ENCODE results near the gene ARID2.

The ARID2 gene

GRCh38 chr12:45939759-45940158 is 210.3 kb downstream of the ARID2 start:
- Histone ChIP-seq H3K27me3 (ENCODE audit: insufficient read depth, low read length) (no peaks in the 10 kb centered on the region), H3K4me1 (ENCODE audit: insufficient read depth, low read length, severe bottlenecking) (no peaks in the 10 kb centered on the region), H3K4me2 (ENCODE audit: low read length) (no peak overlapping the region), H3K27ac (ENCODE audit: low read depth, low read length, poor library complexity, severe bottlenecking) (no peak overlapping the region), H3K9ac (ENCODE audit: low read length) (no peak overlapping the region), H3K9me2 (ENCODE audit: low read depth, low read length) (no peaks in the 10 kb centered on the region), H3K36me3 (ENCODE audit: insufficient read depth, low read length) (peaks cover 64% of the 10 kb centered on the region), H3K9me3 (ENCODE audit: low read length) (no peaks in the 10 kb centered on the region), H3K79me2 (ENCODE audit: insufficient read depth, low read length) (no peaks in the 10 kb centered on the region), H3K4me3 (ENCODE audit: low read depth, low read length, poor library complexity, severe bottlenecking) (no peak overlapping the region), H2AFZ (ENCODE audit: low read length) (no peak overlapping the region), H4K20me1 (ENCODE audit: insufficient read depth, low read length) (no peaks in the 10 kb centered on the region), H3F3A (ENCODE audit: insufficient read depth, low read length) (no peaks in the 10 kb centered on the region)
- TF ChIP-seq, protein P1, sequence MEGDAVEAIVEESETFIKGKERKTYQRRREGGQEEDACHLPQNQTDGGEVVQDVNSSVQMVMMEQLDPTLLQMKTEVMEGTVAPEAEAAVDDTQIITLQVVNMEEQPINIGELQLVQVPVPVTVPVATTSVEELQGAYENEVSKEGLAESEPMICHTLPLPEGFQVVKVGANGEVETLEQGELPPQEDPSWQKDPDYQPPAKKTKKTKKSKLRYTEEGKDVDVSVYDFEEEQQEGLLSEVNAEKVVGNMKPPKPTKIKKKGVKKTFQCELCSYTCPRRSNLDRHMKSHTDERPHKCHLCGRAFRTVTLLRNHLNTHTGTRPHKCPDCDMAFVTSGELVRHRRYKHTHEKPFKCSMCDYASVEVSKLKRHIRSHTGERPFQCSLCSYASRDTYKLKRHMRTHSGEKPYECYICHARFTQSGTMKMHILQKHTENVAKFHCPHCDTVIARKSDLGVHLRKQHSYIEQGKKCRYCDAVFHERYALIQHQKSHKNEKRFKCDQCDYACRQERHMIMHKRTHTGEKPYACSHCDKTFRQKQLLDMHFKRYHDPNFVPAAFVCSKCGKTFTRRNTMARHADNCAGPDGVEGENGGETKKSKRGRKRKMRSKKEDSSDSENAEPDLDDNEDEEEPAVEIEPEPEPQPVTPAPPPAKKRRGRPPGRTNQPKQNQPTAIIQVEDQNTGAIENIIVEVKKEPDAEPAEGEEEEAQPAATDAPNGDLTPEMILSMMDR (IDR thresholded peaks at IDR 0.05; ENCODE audit: low read length) = no peak
- TF ChIP-seq EZH2 (IDR thresholded peaks at IDR 0.05; ENCODE audit: borderline replicate concordance, low read length) = no peak

DNA sequence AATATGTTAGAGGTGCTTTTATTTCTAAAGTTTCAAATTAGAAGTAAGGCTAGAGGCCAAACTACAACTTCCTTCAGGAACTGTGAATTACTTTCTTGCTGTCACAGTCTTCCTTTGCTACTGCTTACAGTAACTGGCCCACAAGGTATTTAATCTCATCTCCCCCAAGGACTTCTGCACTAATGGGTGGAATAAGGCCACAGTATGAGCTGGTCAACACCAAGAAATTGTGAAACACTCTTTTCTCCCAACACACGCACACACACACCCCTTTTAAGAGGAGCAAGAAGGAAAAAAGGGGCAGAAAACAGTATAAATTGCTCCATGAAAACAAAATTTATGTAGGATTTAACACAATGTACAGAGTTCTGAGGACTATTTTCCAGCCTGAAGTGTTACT is 215.3 kb downstream of the ARID2 start:
- H4K20me1 ChIP-seq (ENCODE audit: insufficient read depth, low read length) = no peaks in the 10 kb centered on the region
- no peak for TF ChIP-seq EZH2 (IDR thresholded peaks at IDR 0.05; ENCODE audit: borderline replicate concordance, low read length)
- TF ChIP-seq, protein P1 (IDR thresholded peaks at IDR 0.05; ENCODE audit: low read length) = no peak

DNA sequence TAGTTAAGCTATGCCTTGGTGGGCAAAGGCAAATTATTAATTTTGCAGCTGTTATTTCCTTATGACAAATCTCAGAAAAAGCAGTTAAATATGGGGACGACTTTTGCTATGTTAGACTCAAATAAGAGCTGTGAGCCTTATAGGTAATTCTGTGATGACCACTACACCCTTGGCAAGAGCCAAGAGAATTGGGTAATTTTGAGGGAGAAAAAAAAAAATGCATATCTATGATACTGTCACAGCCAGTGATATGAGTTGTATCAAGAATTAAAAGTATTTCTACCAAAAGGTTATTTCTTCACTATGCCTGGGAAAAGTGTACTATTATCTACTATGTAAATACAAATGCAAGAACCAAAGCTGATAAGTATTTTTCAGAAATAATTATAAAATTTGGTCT is 216.9 kb downstream of the ARID2 start:
- Histone ChIP-seq H3K27ac (ENCODE audit: low read depth, low read length, poor library complexity, severe bottlenecking) (no peak overlapping the region), H3K36me3 (ENCODE audit: insufficient read depth, low read length) (peaks cover 72% of the 10 kb centered on the region)
- TF ChIP-seq, protein P1 (IDR thresholded peaks at IDR 0.05; ENCODE audit: low read length) = no peak
- TF ChIP-seq EZH2 (IDR thresholded peaks at IDR 0.05; ENCODE audit: borderline replicate concordance, low read length) = no peak

More for the DNA sequence above, 215.3 kb downstream of the ARID2 start:
- H3K4me2 ChIP-seq (ENCODE audit: low read length) = no peak overlapping the region
- no peaks in the 10 kb centered on the region for H3K9me3 ChIP-seq (ENCODE audit: low read length)
- peaks cover 89% of the 10 kb centered on the region for H3K36me3 ChIP-seq (ENCODE audit: insufficient read depth, low read length)
- H3K27ac ChIP-seq (ENCODE audit: low read depth, low read length, poor library complexity, severe bottlenecking) = no peak overlapping the region
- H3K9ac ChIP-seq (ENCODE audit: low read length) = no peak overlapping the region
- no peaks in the 10 kb centered on the region for H3K27me3 ChIP-seq (ENCODE audit: insufficient read depth, low read length)
- no peaks in the 10 kb centered on the region for H3K4me1 ChIP-seq (ENCODE audit: insufficient read depth, low read length, severe bottlenecking)
- H3F3A ChIP-seq (ENCODE audit: insufficient read depth, low read length) = no peaks in the 10 kb centered on the region
- no peak overlapping the region for H3K4me3 ChIP-seq (ENCODE audit: low read depth, low read length, poor library complexity, severe bottlenecking)
- H3K79me2 ChIP-seq (ENCODE audit: insufficient read depth, low read length) = no peaks in the 10 kb centered on the region
- no peaks in the 10 kb centered on the region for H3K9me2 ChIP-seq (ENCODE audit: low read depth, low read length)
- H2AFZ ChIP-seq (ENCODE audit: low read length) = no peak overlapping the region

More for the DNA sequence above, 216.9 kb downstream of the ARID2 start:
- H3K4me3 ChIP-seq (ENCODE audit: low read depth, low read length, poor library complexity, severe bottlenecking) = no peak overlapping the region
- no peaks in the 10 kb centered on the region for H3K9me3 ChIP-seq (ENCODE audit: low read length)
- H2AFZ ChIP-seq (ENCODE audit: low read length) = no peak overlapping the region
- H4K20me1 ChIP-seq (ENCODE audit: insufficient read depth, low read length) = no peaks in the 10 kb centered on the region
- no peak overlapping the region for H3K4me2 ChIP-seq (ENCODE audit: low read length)
- H3K4me1 ChIP-seq (ENCODE audit: insufficient read depth, low read length, severe bottlenecking) = no peaks in the 10 kb centered on the region
- no peaks in the 10 kb centered on the region for H3K79me2 ChIP-seq (ENCODE audit: insufficient read depth, low read length)
- H3K9ac ChIP-seq (ENCODE audit: low read length) = no peak overlapping the region
- H3K27me3 ChIP-seq (ENCODE audit: insufficient read depth, low read length) = no peaks in the 10 kb centered on the region
- H3F3A ChIP-seq (ENCODE audit: insufficient read depth, low read length) = no peaks in the 10 kb centered on the region
- no peaks in the 10 kb centered on the region for H3K9me2 ChIP-seq (ENCODE audit: low read depth, low read length)

All from OCI-LY1 (cell line).